GM12874 (cell line): ENCODE data around the gene ARHGEF10L.

Experiments
- TF ChIP-seq, protein P1 (sequence below): IDR thresholded peaks from 2 replicates; pipeline ENCODE4 v1.5.1; 2011; ENCODE audit warnings: low read depth, mild to moderate bottlenecking, control low read depth, low read length, moderate library complexity; ENCODE audit not compliant: insufficient read depth

ARHGEF10L gene

DNA sequence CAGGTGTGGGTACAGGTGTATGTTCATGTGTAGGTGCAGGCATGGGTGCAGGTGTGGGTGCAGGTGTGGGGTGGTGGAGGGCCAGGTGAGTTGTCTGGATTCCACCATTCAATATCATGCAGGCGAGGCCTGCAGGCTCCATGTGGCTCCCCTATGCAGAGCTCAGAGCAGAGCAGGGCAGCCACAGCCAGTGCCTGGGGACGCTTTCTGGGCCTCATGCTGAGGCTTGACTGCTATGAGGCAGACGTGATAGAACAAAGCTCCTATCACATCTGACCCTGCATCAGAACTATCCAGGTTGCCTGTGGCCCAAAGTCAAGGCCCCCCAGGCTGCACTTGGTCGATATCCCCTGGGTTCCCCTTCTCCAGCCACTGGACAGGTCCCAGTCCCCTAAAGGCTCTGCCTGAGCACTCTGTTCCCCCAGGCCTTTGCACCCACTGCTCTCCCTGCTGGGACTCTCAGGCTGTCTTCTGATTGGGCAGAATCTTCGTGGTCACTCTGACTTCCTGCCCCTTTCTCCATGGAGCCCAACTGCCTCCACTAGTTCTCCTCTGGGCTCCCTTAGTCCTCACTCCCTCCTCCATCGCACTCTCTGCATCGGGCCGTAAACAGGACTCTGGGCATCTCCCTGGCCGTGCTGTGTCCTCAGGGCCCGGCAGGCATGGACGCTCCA lies 137.0 kb downstream of the ARHGEF10L start:
- TF ChIP-seq, protein P1, sequence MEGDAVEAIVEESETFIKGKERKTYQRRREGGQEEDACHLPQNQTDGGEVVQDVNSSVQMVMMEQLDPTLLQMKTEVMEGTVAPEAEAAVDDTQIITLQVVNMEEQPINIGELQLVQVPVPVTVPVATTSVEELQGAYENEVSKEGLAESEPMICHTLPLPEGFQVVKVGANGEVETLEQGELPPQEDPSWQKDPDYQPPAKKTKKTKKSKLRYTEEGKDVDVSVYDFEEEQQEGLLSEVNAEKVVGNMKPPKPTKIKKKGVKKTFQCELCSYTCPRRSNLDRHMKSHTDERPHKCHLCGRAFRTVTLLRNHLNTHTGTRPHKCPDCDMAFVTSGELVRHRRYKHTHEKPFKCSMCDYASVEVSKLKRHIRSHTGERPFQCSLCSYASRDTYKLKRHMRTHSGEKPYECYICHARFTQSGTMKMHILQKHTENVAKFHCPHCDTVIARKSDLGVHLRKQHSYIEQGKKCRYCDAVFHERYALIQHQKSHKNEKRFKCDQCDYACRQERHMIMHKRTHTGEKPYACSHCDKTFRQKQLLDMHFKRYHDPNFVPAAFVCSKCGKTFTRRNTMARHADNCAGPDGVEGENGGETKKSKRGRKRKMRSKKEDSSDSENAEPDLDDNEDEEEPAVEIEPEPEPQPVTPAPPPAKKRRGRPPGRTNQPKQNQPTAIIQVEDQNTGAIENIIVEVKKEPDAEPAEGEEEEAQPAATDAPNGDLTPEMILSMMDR = no peak

DNA sequence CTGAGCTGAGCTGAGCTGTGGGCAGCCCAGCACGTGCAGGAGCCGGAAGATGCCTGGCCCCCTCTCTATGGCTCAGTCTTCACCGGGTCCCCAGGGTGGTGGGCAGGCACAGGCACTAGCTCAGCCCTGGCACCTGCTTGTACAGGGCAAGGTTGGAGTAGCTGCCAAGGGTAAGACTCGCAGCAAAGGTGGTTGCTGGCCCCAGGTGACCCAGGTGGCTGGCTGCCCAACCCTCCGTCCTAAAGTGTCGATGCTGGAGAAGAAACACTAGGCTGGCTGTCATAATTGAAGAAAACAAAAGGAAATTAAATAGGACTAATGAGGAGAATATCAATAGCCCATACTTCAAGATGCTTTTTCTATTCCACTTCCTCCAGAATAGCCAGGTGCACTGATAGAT lies 138.5 kb downstream of the ARHGEF10L start:
- TF ChIP-seq, protein P1 = no peak

DNA sequence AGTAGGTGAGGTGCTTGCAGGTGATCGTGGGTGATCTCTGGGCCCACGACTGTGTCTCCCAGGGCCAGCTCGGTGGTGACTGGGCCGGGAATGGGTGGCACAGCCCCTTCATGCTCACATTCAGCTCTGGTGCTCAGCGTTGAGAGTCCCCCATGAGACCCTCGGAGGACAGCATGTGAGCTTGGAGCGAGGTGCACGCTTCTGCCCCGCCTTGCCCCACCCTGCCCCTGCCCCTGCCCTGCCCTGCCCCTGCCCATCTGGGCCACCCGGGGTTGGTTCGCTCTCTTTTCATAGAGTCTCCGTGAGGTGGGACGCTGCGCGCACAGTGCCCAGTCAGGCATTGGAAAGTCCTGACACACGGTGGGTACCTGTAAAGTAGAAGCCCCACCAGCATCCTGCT lies 140.4 kb downstream of the ARHGEF10L start:
- TF ChIP-seq, protein P1 = no peak

DNA sequence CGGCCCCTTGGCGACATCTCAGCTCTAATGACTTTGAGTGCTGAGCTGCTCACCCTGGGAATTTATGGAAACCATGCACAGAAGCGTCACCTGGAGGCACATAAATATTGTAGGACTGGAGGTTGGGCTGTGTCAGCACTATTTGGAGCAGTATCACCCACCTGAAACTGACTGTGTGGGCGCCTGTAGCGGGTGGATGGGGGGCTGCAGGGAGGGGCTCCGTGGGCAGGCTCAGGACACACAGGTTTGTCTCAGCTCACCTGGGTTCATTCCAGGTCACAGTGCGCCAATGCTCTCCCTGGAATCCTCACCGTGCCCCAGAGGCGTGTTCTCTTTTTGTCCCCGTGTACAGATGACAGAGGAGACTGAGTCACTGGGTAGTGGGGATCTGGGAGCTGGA lies 140.8 kb downstream of the ARHGEF10L start:
- TF ChIP-seq, protein P1 = no peak

DNA sequence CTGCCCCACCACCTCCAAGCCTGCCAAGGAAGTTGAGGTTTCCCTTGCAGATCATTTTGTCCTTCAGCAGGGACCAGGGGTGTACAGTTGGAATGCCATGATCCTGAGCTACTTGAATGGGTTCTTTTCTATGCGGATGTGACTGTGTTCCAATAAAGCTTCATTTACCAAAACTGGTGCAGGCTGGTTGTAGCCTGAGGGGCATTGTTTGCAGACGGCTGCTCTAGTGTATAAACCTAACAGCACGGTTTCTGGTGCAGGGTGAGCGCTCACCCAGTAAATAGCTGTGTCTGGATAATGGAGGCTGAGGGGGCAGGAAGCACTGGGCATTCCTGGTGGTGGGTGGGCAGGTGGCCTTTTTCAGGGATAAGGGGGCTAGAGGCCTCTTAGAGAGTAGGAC lies 142.9 kb downstream of the ARHGEF10L start:
- TF ChIP-seq, protein P1 = no peak

DNA sequence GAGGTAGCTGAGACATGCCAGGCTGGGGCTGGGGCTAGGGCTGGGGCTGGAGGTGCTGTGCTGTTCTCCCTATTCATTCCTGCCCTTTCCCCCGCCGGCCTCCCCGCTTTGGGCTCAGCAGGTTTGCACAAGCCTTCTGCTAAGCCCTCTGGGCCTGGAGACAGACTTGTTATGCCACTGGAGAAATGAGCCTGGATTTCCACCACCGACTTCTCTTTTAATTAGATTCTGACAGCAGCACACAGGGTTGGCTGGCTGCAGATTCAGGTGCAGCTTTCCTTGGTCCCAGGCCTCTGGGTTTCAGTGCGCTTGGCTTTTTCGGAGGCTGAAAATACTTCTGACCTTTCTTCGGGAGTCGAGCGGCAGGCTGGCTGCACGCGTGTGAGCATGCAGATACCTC lies 144.1 kb downstream of the ARHGEF10L start:
- TF ChIP-seq, protein P1 = no peak

DNA sequence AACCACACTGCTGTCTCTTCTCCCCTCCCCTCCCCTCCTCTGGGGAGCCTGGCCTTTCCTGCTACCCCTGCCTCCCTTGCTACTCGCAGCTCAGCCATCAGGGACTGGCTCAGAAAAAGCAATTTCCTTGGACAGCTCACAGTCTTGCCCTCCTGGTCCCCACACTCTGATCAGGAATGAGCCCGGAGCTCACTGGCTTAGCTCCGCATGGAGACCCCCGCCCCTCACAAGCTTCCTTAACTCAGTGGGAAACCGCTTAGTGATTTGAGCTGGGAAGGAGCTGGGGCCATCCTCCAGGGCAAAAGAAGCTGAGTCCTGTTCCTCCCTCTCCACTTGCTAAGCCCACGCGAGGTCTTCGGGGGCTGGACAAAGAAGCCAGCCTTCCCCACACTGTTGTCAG lies 145.3 kb downstream of the ARHGEF10L start:
- TF ChIP-seq, protein P1 = no peak
